ENCODE measurements around the gene ELAPOR2. TPM values are rescaled to one million over a fixed set of nuclear protein-coding genes. Genes with fewer than 3 reads are reported as not detected.

The ELAPOR2 gene
- total and polyA plus RNA-seq, 9 of the 15 experiments (the other 6 are each of a cell fraction or from before 2014, with no cell fraction given) = 9.2 to 72.0 (median 35.0) TPM

- no peak for TF ChIP-seq CBFB (CRISPR knock-in tag; IDR thresholded peaks at IDR 0.05)
- peak; percentile 41 for TF ChIP-seq MEIS2 (IDR thresholded peaks at IDR 0.05; ENCODE audit: partially characterized antibody)
- TF ChIP-seq TAF9B (IDR thresholded peaks at IDR 0.05; ENCODE audit: partially characterized antibody) = no peak
- TF ChIP-seq TRIM25 (IDR thresholded peaks at IDR 0.05; ENCODE audit: borderline replicate concordance) = peak; percentile 65; the same call in 1 of the 2 replicates
- TF ChIP-seq MLLT1 (IDR thresholded peaks at IDR 0.05) = 0 out of 4 replicates have a peak, but pooled peaks of 1 of the 2 experiments have one; percentile 12
- 0 out of 4 replicates have a peak, but pooled peaks of 1 of the 2 experiments have one; percentile 36 for TF ChIP-seq CSDE1 (IDR thresholded peaks at IDR 0.05)
- TF ChIP-seq ZKSCAN8 (CRISPR knock-in tag; IDR thresholded peaks at IDR 0.05) = no peak
- TF ChIP-seq MTA2 (IDR thresholded peaks at IDR 0.05; ENCODE audit: low read depth) = no peak
- peak; percentile 87 for TF ChIP-seq THRAP3 (IDR thresholded peaks at IDR 0.05; ENCODE audit: borderline replicate concordance)
- 0 out of 2 replicates have a peak, but pooled peaks have one; percentile 29 for TF ChIP-seq SMARCA5 (IDR thresholded peaks at IDR 0.05)
- no peak for TF ChIP-seq ATF2 (CRISPR knock-in tag; IDR thresholded peaks at IDR 0.05)
- TF ChIP-seq ZNF778 (CRISPR knock-in tag; IDR thresholded peaks at IDR 0.05) = no peak
- TF ChIP-seq GTF2A2 (tag; IDR thresholded peaks at IDR 0.05) = no peak
- peak; percentile 19; the same call in 1 of the 2 replicates for TF ChIP-seq MIER1 (IDR thresholded peaks at IDR 0.05; ENCODE audit: low read depth)
- TF ChIP-seq ZNF12 (CRISPR knock-in tag; IDR thresholded peaks at IDR 0.05) = no peak
- no peak for TF ChIP-seq PBX2 (CRISPR knock-in tag; IDR thresholded peaks at IDR 0.05; ENCODE audit: low read depth)
- peak; percentile 51; the same call in 1 of the 2 replicates for TF ChIP-seq PBX2 (tag; conservative IDR thresholded peaks at IDR 0.05; ENCODE audit: low read depth)
These were observed 20.3 kb downstream of the ELAPOR2 start (continued) for GRCh38 chr7:87038993-87039690.

All from K562 (cell line).